ENCODE data around the gene LRMDA.
"Not testable (repeated sequence)": the region's sequence is repeated elsewhere in the genome, so short reads cannot be mapped to it uniquely, and the experiment has no call there.

The LRMDA gene

DNA sequence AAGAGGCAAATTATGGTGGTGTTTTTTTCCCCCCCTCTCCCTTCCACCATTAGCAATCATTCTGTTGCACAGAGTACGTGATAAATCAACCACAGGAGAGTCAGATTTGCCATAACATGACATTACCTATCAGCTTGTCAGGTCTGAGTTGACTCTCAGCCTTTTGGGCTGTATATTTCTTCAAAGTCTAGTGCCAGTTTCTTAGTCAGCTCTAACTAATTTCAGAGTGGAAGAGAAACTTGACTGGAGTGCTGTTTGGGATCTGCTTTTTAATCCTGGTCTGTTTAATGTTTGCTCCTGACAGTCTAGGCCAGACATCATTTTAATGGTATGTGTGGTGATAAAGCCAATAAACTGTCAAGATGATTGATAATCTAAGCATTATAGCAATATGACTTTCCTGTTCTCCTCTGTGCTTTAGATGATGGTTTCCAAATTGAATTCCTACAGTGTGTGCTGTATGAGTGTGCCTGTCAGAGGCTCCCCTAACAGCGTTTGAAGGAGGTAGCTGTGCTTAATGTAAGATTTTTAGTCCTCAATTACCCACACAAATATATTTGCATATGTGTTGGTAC, 76.9 kb downstream of the LRMDA start:
- DNase-seq (ENCODE audit: low read depth): no peak

DNA sequence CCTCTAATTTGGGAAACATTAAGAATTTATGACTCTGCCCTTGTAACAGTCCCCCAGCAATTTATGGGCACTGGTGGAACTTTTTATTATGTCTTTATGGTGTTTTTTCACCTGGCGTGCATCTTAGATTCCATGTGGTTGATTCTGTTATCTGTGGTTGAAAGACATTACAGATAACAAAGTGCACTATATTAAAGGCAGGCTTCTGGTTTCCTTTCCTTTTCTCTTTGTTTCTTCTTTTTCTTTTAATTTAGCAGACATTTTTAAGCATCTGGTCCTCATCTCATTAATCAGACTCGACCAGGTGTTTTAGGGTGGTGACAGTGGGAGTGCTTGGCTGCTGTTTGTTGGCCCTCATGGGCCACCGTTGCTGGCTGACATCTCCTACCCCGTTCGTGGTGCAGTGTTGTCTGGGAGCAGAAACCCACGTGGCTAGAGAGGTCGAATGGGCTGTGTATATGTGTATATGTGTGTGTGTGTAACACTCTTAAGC, 77.4 kb downstream of the LRMDA start:
- DNase-seq (ENCODE audit: low read depth): no peak

- no peak for DNase-seq (ENCODE audit: low read depth)
These were observed 78.3 kb downstream of the LRMDA start for GRCh38 chr10:75509706-75510105.

- DNase-seq (ENCODE audit: low read depth): no peak
These were observed 79.6 kb downstream of the LRMDA start for GRCh38 chr10:75511011-75511410.

DNA sequence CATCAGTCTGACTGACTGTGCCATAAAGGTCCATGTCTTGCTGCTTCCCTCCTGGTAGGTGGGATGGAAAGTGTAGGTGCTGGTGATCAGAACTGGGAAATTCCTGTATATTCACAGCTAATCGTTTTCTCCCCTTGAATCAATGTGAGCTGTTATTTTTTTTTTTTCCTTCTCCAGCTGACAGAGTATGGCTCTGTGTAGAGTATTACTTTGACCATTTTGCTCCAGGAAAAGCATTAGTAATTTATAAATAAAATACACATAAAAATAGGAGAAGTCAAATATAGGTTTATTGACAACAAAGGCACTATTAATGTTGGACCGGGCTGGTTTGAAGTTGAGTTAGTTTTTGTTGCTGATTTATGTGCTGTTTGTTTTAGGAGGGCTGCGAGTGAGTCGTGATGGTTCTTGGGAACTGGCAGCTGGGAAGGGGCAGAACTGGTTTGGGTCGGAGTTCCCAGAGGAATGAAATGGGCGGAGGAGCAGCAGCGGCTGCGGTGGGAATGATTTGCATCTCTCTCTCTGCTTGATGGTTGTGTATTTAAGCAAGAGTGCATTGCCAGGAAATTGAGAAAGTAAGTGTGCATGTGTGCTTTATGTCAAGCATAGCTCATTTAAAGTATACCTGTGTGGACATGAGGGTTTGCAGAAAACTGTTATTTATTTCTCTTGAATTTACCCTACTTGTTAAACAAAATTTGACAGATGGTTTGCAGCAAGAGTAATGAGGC, 80.9 kb downstream of the LRMDA start:
- DNase-seq (ENCODE audit: low read depth): no peak

DNA sequence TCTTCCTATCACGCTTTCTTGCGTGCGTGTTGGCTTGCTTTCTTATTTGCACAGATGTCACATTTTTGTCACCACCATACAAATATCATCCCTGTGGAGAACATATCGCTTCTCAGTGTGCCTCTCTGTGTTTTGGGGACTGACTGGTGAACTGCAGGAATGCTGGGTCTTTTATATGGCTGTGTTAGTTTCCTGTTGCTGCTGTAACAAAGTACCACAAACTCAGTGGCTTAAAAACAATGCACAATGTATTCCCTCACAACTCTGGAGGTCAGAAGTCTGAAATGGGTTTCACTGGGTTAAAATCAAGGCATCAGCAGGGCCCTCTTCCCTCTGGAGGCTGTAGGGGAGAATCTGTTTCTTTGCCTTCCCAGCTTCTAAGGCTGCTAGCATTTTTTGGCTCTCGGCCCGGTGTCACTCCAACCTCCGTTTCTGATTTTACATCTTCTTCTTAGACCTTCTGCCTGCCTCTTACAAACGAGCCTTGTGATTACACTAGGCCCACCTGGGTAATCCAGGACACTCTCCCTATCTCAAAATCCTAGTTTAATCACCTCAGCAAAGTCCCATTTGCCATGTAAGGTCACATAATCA, 82.0 kb downstream of the LRMDA start:
- DNase-seq (ENCODE audit: low read depth): no peak

- DNase-seq (ENCODE audit: low read depth): no peak
These were observed 83.4 kb downstream of the LRMDA start for GRCh38 chr10:75514830-75515229.

DNA sequence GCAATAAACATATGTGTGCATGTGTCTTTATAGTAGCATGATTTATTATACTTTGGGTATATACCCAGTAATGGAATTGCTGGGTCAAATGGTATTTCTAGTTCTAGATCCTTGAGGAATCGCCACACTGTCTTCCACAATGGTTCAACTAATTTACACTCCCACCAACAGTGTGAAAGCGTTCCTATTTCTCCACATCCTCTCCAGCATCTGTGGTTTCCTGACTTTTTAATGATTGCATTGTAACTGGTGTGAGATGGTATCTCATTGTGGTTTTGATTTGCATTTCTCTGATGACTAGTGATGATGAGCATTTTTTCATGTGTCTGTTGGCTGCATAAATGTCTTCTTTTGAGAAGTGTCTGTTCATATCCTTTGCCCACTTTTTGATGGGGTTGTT, 84.7 kb downstream of the LRMDA start:
- DNase-seq (ENCODE audit: low read depth): not testable (repeated sequence)

DNA sequence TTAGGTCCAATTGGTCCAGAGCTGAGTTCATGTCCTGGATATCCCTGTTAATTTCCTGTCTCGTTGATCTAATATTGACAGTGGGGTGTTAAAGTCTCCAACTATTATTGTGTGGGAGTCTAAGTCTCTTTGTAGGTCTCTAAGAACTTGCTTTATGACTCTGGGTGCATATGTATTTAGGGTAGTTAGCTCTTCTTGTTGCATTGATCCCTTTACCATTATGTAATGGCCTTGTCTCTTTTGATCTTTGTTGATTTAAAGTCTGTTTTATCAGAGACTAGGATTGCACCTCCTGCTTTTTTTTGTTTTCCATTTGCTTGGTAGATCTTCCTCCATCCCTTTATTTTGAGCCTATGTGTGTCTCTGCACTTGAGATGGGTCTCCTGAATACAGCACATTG, 87.8 kb downstream of the LRMDA start:
- DNase-seq (ENCODE audit: low read depth): not testable (repeated sequence)

- DNase-seq (ENCODE audit: low read depth): not testable (repeated sequence)
These were observed 89.9 kb downstream of the LRMDA start for GRCh38 chr10:75521194-75521829.

DNA sequence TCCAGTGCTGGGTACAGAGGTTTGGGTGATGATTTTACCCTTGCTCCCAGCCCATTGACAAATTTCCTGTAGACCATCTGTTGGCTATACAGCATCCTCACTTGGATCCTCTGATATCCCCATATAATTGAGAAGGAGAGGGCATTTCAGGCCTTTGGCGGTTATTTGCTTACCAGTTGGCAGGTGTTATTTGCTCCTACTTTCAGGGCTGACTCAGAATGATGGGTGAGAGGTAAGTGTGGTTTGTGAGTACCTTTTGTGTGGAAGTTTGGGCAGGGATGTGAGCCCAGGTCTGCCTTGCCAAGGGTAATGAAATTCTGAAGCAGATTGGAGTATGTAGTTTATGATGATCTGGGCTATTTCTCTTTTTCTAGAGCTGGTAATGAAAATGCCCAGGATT, 93.6 kb downstream of the LRMDA start:
- DNase-seq (ENCODE audit: low read depth): no peak

- DNase-seq (ENCODE audit: low read depth): no peak
These were observed 94.2 kb downstream of the LRMDA start for GRCh38 chr10:75525646-75526045.

GRCh38 chr10:75527542-75527941, 96.1 kb downstream of the LRMDA start:
- DNase-seq (ENCODE audit: low read depth): no peak

DNA sequence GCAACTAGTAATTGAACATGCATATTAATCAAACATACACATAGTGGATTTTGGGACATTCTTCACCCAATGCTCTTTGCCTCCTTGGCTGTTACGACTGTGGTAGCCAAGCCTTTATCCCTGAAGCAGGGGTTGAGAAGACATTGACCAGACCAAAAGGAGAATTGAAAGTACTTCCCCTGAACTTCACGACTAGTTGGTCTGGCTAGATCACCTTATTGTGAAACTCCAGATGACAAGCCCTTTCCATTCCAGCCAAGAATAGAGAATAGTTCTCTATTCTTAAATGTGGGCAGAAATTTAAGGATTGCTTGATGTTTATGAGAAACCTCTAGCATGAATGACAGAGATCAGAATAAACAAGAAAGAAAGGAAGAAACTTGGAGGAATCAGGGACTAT, 97.0 kb downstream of the LRMDA start:
- no peak for DNase-seq (ENCODE audit: low read depth)

DNA sequence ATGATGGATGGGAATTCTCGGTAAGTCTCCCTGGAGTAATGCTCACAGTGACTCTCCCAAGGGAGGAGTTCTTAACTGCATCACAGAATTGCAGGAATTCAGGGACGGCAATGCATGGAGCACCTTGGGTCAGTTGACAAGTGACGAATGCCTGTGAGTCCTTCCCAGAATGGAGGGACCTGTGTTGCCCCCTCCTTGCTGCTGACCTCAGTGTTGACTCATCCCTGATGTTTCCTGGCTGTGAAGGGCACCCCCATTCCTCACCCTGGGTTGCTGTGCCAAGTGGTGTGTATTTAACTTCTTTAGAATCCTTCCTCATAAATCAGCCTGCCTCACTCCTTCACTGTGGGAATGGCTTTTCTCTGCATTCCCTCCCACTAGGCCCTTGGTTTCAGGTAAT, 98.9 kb downstream of the LRMDA start:
- DNase-seq (ENCODE audit: low read depth): no peak

DNA sequence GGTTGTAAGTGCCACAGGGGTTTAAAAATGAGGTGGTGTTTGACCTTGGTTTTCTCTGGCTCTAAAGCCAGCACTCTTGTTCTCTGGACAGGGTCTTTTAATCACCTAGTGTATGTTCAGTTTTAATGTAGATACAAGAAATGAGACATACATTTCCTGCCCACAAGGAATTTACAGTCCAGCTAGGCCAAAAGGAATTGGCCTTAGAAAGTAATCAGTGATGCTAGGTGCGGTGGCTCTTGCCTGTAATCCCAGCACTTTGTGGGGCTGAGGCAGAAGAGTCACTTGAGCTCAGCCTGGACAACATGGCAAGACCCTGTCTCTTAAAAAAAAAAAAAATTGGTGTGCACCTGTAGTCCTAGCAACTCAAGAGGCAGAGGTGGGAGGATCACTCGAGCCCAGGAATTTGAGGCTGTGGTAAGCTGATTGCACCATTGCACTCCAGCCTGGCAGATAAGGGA, 100.2 kb downstream of the LRMDA start:
- DNase-seq (ENCODE audit: low read depth): no peak

DNA sequence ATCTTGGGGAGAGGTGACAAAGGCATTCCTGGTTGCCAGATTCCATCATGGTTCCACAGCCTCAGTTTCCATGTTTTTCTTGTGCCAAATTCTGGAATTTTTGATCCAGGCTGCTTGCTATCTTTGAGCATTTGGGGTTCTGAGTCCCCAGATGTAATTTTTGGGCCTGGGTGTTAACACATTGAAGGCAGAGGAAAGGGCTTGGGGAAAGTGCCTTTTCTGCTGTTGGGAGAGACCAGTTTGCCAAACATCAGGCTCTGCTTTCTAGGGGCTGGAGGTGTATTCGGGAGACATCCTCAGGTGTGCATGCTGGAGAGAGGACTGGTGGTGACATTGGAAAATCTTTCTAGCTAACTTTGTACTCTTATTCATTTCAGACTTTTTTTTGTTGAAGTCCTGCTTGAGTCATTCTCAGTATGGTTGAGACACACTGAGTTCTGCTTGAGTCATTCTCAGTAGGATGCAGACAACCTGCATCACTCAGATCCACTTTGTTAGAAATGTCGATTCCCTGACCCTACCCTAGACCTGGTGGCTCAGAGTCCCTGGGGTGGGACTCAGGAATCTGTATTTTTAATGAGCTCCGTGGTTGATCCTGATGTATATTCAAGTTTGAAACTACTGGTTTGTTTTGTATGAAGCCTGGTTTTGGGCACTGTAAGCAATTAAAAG, 101.0 kb downstream of the LRMDA start:
- DNase-seq (ENCODE audit: low read depth): no peak

DNA sequence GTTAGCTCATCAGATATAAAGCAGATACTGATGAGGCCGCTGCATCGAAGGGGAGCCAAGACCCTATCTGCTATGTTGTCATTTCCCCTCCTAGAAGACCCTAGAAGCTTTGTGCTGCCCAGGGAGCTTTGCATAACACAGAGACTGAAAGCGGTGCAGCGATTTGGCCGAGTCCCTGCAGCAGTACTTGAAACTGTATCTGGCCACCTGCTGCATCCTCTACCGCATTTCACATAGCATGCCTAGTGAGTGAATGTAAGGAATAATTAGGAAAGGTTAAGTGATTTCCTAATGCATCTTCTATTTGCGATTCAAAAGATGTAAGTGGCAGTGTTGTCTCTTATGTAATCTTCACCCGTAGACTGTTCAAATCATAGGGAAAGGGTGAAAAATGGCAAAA, 106.7 kb downstream of the LRMDA start:
- DNase-seq (ENCODE audit: low read depth): no peak

DNA sequence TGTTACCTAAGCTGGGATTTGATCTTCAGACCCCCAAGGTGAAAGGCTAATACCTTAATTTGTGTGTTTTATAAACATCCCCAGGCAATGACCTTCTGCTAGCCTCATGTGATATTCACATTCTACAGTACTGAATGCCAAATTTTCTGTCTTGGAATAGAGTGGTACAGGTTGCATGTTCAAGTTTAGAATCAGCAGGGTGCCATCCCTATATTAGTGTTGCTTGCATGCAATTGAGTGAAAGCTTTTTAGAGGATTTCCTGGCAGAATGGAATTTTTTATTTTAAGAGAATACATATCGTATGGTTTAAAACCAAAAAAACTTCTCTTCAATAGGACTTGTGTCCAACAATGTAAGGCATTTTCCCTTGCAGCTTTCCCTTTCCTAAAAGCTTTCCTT, 107.3 kb downstream of the LRMDA start:
- DNase-seq (ENCODE audit: low read depth): no peak

GRCh38 chr10:75540357-75540966, 109.0 kb downstream of the LRMDA start:
- DNase-seq (ENCODE audit: low read depth): no peak

DNA sequence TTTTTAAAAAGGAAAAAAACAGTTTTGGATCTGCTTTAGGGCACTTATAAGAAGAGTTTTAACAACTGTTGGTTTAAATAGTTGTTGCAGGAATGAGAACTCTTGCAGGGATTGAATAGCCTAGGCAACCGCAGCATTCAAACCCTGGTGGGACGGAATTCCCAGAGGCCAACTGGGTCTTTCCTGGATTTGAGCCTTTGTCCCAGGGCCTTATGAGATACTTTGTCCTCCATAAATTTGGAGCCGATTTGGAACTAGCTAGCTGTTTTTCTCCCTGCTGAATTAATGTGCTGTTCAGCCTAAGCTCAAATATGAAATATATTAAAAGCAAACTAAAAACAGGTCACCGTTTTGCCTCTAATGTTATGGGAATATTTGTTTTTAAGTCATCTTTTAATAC, 109.6 kb downstream of the LRMDA start:
- no peak for DNase-seq (ENCODE audit: low read depth)

DNA sequence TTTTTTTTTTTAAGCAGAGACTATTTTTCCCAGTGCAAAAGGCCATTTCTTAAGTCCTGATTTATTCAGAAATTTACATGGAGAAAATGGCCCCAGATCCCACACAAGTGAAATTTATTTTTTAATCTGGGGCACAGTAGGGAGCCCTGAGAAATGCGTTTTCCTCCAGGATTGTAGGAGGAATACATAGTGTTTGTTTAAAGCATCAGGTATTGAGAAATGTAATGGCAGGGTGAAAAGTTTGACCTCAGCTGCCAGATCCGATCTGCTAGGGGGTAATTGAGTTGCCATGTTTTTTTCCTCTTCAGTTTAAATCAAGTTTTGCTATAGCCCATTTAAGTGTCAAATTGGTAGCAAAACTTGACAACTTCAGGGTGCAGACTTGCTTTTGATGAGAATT, 110.0 kb downstream of the LRMDA start:
- DNase-seq (ENCODE audit: low read depth): no peak

All from stimulated activated CD4-positive, alpha-beta T cell treated with anti-CD3 and anti-CD28 coated beads, Interleukin-2, amount 100 ng/mL, for 4 hours (primary cell).